ENCODE results near the gene TRIM29.

TRIM29 gene

GRCh38 chr11:120061761-120062560 lies 76.0 kb downstream of the TRIM29 start:
- H3K4me3 ChIP-seq (ENCODE audit: insufficient read depth, low read depth, low read length, poor library complexity, severe bottlenecking), result no peak overlapping the region
- H3K27ac ChIP-seq (ENCODE audit: insufficient read depth, low read length, poor library complexity, severe bottlenecking), result no peak overlapping the region
- no peak for DNase-seq
- H3K4me1 ChIP-seq (ENCODE audit: control insufficient read depth, insufficient read depth, low read length, poor library complexity, severe bottlenecking), result no peaks in the 10 kb centered on the region
- no peaks in the 10 kb centered on the region for H3K9me3 ChIP-seq (ENCODE audit: control insufficient read depth, low read length)
- no peaks in the 10 kb centered on the region for H3K36me3 ChIP-seq (ENCODE audit: control insufficient read depth, insufficient read depth, low read length)
- H3K27me3 ChIP-seq (replicated peaks; ENCODE audit: control insufficient read depth, insufficient read depth, low read length, poor library complexity, severe bottlenecking), result no peaks in the 10 kb centered on the region
